ENCODE results near the gene AR.

GRCh38 chrX:67714004-67714403 lies 170.2 kb downstream of the AR start:
- TF ChIP-seq, protein P1, sequence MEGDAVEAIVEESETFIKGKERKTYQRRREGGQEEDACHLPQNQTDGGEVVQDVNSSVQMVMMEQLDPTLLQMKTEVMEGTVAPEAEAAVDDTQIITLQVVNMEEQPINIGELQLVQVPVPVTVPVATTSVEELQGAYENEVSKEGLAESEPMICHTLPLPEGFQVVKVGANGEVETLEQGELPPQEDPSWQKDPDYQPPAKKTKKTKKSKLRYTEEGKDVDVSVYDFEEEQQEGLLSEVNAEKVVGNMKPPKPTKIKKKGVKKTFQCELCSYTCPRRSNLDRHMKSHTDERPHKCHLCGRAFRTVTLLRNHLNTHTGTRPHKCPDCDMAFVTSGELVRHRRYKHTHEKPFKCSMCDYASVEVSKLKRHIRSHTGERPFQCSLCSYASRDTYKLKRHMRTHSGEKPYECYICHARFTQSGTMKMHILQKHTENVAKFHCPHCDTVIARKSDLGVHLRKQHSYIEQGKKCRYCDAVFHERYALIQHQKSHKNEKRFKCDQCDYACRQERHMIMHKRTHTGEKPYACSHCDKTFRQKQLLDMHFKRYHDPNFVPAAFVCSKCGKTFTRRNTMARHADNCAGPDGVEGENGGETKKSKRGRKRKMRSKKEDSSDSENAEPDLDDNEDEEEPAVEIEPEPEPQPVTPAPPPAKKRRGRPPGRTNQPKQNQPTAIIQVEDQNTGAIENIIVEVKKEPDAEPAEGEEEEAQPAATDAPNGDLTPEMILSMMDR (IDR thresholded peaks at IDR 0.05) = no peak
- no peak for TF ChIP-seq EZH2 (IDR thresholded peaks at IDR 0.05; ENCODE audit: borderline replicate concordance, insufficient read depth, low read depth, low read length, poor library complexity, severe bottlenecking)

Data from B cell (primary cell).